Subcutaneous abdominal adipose tissue (tissue), 5 donors: ENCODE data around the gene TRIP10.
"Not testable (repeated sequence)": the region's sequence is repeated elsewhere in the genome, so short reads cannot be mapped to it uniquely, and the experiment has no call there.

Experiments used
- H3K27ac ChIP-seq: one replicate; pipeline ENCODE4 v1.7.0; 2013; ENCODE audit warnings: low read depth, mild to moderate bottlenecking, inconsistent platforms, low read length, moderate library complexity
- H3K27me3 ChIP-seq, 5 donors: one replicate each; pipeline ENCODE4 v1.7.0; 2013; ENCODE audit warnings: low read length in 5 of 5, inconsistent platforms in 1 of 5; ENCODE audit not compliant: control insufficient read depth in 5 of 5, insufficient read depth in 4 of 5
- H3K36me3 ChIP-seq, 5 donors: one replicate each; pipeline ENCODE4 v1.7.0; 2013; ENCODE audit warnings: low read length in 5 of 5; ENCODE audit not compliant: control insufficient read depth in 5 of 5, insufficient read depth in 5 of 5
- H3K4me1 ChIP-seq, 5 donors: one replicate each; pipeline ENCODE4 v1.7.0; 2013; ENCODE audit warnings: low read length in 5 of 5, mild to moderate bottlenecking in 3 of 5, moderate library complexity in 1 of 5; ENCODE audit not compliant: control insufficient read depth in 5 of 5, insufficient read depth in 5 of 5
- H3K4me3 ChIP-seq, 5 donors: one replicate each; pipeline ENCODE4 v1.7.0; 2013; ENCODE audit warnings: low read length in 5 of 5, low read depth in 1 of 5
- H3K9ac ChIP-seq, 5 donors: one replicate each; pipeline ENCODE4 v1.7.0; 2013; ENCODE audit warnings: low read length in 5 of 5, mild to moderate bottlenecking in 4 of 5, moderate library complexity in 3 of 5
- H3K9me3 ChIP-seq, 5 donors: one replicate each; pipeline ENCODE4 v1.7.0; 2013; ENCODE audit warnings: low read length in 5 of 5; ENCODE audit not compliant: control insufficient read depth in 5 of 5
- donor health status: healthy.
- donor health status: healthy.
- donor health status: healthy.
- donor health status: healthy.
- donor health status: healthy.

Gene TRIP10

DNA sequence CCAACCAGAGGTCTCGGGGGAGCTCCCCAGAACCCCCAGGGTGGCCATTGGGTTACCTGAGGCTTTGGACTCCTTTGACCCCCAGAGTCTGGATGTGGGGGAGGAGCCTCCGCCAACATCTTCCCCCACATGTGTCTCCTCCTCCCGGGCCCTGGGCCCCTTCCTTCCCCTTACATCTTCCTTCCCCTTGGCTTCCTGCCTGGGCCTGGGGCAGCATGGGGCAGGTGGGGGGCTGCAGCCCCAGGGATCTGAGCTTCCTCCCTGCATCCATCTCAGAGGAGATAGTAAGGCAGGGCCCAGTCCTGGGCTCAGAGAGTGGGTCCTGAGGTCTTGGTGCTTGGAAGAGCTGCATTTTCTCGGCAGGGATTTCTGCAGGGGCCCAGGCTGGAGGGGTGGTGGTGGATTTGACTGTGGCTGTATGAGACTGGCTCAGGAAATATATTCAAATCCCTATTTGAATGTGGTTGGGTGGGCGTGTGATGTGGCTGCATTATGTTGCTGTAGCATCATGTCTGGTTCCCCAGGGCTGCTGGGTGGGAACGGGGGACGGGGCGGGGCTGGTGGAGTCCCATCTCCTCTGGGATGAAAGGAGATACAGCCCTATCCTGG is 33.9 kb downstream of the TRIP10 start:
- Histone ChIP-seq H3K27me3 (peaks cover 0 to 5% (median 0%) of the 10 kb centered on the region in 5 donors), H3K4me1 (peaks cover 0 to 7% (median 0%) of the 10 kb centered on the region in 5 donors), H3K9me3 (no peaks in the 10 kb centered on the region), H3K9ac (peak overlapping the region in 3 of 5 donors; percentile 42 to 54 (median 42)), H3K4me3 (peak overlapping the region; percentile 43 to 72 (median 48)), H3K27ac (no peak overlapping the region), H3K36me3 (no peaks in the 10 kb centered on the region)

- Histone ChIP-seq H3K4me1 (peaks cover 0 to 7% (median 0%) of the 10 kb centered on the region in 5 donors), H3K27me3 (peaks cover 0 to 5% (median 0%) of the 10 kb centered on the region in 5 donors), H3K9me3 (no peaks in the 10 kb centered on the region), H3K9ac (no peak overlapping the region), H3K36me3 (no peaks in the 10 kb centered on the region), H3K4me3 (no peak overlapping the region), H3K27ac (no peak overlapping the region)
These were observed 35.6 kb downstream of the TRIP10 start for GRCh38 chr19:6774821-6775707.

DNA sequence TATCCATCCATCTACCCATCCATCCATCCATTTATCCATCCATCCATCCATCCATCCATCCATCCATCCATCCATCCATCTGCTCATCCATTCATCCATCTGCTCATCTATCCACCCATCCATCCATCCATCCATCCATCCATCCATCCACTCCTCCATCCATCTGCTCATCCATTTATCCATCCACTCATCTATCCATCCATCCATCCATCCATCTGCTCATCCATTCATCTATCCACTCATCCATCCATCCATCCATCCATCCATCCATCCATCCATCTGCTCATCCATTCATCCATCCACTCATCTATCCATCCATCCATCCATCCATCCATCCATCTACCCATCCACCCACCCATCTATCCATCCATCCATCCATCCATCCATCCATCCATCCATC is 36.6 kb downstream of the TRIP10 start:
- not testable (repeated sequence) for H3K27ac ChIP-seq, H3K9ac ChIP-seq, H3K4me3 ChIP-seq, H3K27me3 ChIP-seq, H3K36me3 ChIP-seq, H3K9me3 ChIP-seq, H3K4me1 ChIP-seq

- H3K27me3 ChIP-seq = peaks cover 0 to 3% (median 0%) of the 10 kb centered on the region in 5 donors
- no peak overlapping the region for H3K9ac ChIP-seq
- no peak overlapping the region for H3K27ac ChIP-seq
- no peaks in the 10 kb centered on the region for H3K9me3 ChIP-seq
- no peaks in the 10 kb centered on the region for H3K36me3 ChIP-seq
- no peak overlapping the region for H3K4me3 ChIP-seq
- peaks cover 0 to 19% (median 7%) of the 10 kb centered on the region in 5 donors for H3K4me1 ChIP-seq
These were observed 37.5 kb downstream of the TRIP10 start for GRCh38 chr19:6776999-6777398.

- Histone ChIP-seq H3K4me3 (no peak overlapping the region), H3K27ac (no peak overlapping the region), H3K9me3 (no peaks in the 10 kb centered on the region), H3K36me3 (no peaks in the 10 kb centered on the region), H3K9ac (no peak overlapping the region), H3K27me3 (peaks cover 0 to 3% (median 0%) of the 10 kb centered on the region in 5 donors), H3K4me1 (peaks cover 0 to 19% (median 7%) of the 10 kb centered on the region in 5 donors)
These were observed 38.0 kb downstream of the TRIP10 start for GRCh38 chr19:6777434-6777833.

GRCh38 chr19:6778386-6778785 is 38.9 kb downstream of the TRIP10 start:
- no peaks in the 10 kb centered on the region for H3K36me3 ChIP-seq
- H3K9ac ChIP-seq = no peak overlapping the region
- H3K4me3 ChIP-seq = no peak overlapping the region
- no peak overlapping the region for H3K27ac ChIP-seq
- no peaks in the 10 kb centered on the region for H3K9me3 ChIP-seq
- H3K27me3 ChIP-seq = no peaks in the 10 kb centered on the region
- peaks cover 0 to 19% (median 7%) of the 10 kb centered on the region in 5 donors for H3K4me1 ChIP-seq

DNA sequence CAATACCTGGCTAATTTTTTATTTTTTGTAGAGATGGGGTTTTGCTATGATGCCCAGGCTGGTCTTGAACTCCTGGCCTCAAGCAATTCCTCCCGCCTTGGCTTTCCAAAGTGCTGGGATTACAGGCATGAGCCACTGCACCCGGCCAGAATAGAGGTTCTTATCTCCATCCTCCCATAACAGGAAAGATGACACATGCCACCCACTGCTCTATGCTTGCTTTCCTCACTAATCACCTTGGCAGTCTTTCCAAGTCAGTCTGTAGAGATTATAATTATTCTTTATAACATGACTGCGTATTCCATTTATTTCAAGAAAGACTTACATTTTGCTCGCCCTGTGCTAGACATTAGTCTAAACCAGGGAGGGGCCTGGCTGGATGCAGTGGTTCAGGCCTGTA is 39.7 kb downstream of the TRIP10 start:
- Histone ChIP-seq H3K4me1 (peaks cover 0 to 19% (median 7%) of the 10 kb centered on the region in 5 donors), H3K9ac (no peak overlapping the region), H3K4me3 (no peak overlapping the region), H3K27ac (no peak overlapping the region), H3K27me3 (no peaks in the 10 kb centered on the region), H3K36me3 (no peaks in the 10 kb centered on the region), H3K9me3 (no peaks in the 10 kb centered on the region)

DNA sequence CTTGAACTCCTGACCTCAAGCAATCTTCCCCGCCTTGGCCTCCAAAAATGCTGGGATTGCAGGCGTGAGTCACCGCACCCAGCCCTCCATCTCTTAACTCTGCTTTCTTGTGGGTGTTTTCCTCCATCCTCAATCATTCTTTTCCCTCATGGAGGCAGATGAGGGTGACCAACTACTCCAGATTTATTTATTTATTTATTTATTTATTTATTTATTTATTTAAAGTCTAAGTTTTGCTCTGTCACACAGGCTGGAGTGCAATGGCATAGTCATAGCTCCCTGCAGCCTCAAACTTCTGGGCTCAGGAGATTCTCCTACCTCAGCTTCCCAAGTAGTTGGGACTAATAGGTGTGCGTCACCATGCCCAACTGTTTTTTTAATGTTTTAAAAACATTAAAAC is 47.9 kb downstream of the TRIP10 start:
- Histone ChIP-seq H3K27me3 (peaks cover 0 to 5% (median 0%) of the 10 kb centered on the region in 5 donors), H3K9ac (no peak overlapping the region), H3K27ac (no peak overlapping the region), H3K36me3 (no peaks in the 10 kb centered on the region), H3K4me1 (peaks cover 0 to 5% (median 0%) of the 10 kb centered on the region in 5 donors), H3K9me3 (no peaks in the 10 kb centered on the region), H3K4me3 (no peak overlapping the region)

DNA sequence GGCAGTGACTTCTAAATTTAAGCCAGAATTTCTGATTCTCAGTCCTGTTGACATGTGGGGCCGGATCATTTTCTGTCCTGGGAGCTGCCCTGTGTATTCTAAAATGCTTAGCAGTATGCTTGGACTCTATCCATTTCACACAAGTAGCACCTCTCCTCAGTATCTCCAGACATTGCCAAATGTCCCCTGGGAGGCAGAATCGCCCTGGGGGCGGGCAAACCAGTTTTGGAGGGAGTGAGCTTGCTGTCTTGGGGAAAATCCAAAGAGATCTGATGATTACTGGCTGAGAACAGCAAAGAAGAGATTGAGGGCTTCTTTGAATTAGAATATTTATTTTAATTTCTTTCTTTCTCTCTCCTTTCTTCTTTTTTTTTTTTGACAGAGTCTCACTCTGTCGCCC is 49.4 kb downstream of the TRIP10 start:
- Histone ChIP-seq H3K27me3 (peaks cover 0 to 5% (median 0%) of the 10 kb centered on the region in 5 donors), H3K36me3 (no peaks in the 10 kb centered on the region), H3K4me1 (peaks cover 0 to 5% (median 0%) of the 10 kb centered on the region in 5 donors), H3K9me3 (no peaks in the 10 kb centered on the region), H3K9ac (no peak overlapping the region), H3K4me3 (no peak overlapping the region), H3K27ac (no peak overlapping the region)
